H1 (cell line): ENCODE results near the gene SMOC2.

ENCODE experiments used
- EP300 ChIP-seq, 2 experiments: IDR thresholded peaks; 1 replicate in 1 of 2; 2 replicates in 1 of 2; pipeline ENCODE4 v1.6.1; 2011 to 2012; ENCODE audit warnings: low read depth in 2 of 2, low read length in 2 of 2, mild to moderate bottlenecking in 2 of 2, borderline replicate concordance in 1 of 2, inconsistent platforms in 1 of 2, moderate library complexity in 1 of 2
- EZH2 ChIP-seq: fragments of 200-600 bp; sonication (generic); IDR thresholded peaks from 2 replicates; pipeline ENCODE4 v1.7.1; 2012; ENCODE audit warnings: low read depth, mild to moderate bottlenecking, moderate library complexity, low read length, inconsistent platforms; ENCODE audit not compliant: severe bottlenecking
- HDAC2 ChIP-seq, 2 experiments: fragments of 300-600 bp in 1 of 2; sonication (generic) in 1 of 2; IDR thresholded peaks; 2 replicates each; pipeline ENCODE4 v1.6.1; 2011 to 2012; ENCODE audit warnings: low read depth in 2 of 2, low read length in 2 of 2, mild to moderate bottlenecking in 2 of 2, moderate library complexity in 2 of 2, borderline replicate concordance in 1 of 2, inconsistent platforms in 1 of 2
- RXRA ChIP-seq: IDR thresholded peaks from 2 replicates; pipeline ENCODE4 v1.6.1; 2011; ENCODE audit warnings: low read depth, mild to moderate bottlenecking, low read length, moderate library complexity; ENCODE audit not compliant: insufficient read depth
- YY1 ChIP-seq: IDR thresholded peaks from 2 replicates; pipeline ENCODE4 v1.6.1; 2011; ENCODE audit warnings: low read depth, mild to moderate bottlenecking, low read length
- ZNF274 ChIP-seq: IDR thresholded peaks from 2 replicates; pipeline ENCODE4 v1.7.0; 2012; ENCODE audit warnings: low read length, borderline replicate concordance; ENCODE audit errors: extremely low read depth
- TF ChIP-seq, protein P1 (sequence below), 3 experiments: IDR thresholded peaks; 1 replicate in 2 of 3; 2 replicates in 1 of 3; pipeline versions ENCODE4 v1.5.1 to v1.6.1; 2011; ENCODE audit warnings: low read length in 3 of 3, mild to moderate bottlenecking in 3 of 3, inconsistent platforms in 2 of 3, low read depth in 1 of 3, moderate library complexity in 1 of 3; ENCODE audit not compliant: insufficient read depth in 1 of 3; ENCODE audit errors: control extremely low read depth in 1 of 3
- TF ChIP-seq, protein P2 (sequence below): IDR thresholded peaks from 2 replicates; pipeline ENCODE4 v1.6.1; 2012; ENCODE audit warnings: inconsistent platforms
- TF ChIP-seq, protein P3 (sequence below): IDR thresholded peaks from 2 replicates; pipeline ENCODE4 v1.6.1; 2012; ENCODE audit warnings: inconsistent platforms

DNA sequence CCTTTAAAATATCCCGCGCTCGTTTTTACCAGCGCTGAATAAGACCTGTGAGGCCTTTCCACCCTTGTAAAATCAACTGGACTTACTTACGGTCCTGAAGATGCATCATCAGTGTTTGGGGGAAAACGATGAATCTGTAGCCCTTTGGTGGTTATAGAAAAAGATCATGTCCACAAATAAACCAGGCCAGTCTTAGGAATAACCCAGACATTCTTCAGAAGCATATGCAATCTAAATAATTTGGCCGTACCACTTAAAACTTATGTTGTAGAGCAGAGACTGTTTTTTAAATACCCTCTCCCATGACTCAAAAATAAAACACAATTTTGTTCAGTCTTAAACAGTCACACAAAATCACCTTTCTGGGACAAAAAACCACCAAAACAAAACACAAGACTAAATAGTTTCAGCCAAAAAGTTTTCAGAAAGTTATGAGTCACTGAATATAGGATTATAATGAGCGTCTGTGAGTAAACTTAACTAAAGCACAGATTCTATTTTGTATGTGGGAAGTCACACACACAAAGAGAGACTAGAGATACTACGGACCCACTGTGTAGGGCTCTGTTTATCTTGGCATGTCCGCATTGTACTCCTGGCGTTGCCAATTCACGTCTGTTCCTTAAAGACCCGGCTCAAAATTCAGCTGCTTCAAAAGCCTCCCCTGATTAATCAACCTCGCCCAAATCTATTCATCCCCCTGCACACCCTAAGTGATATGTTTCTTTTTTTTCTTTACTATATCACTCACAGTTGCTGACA is 26.5 kb upstream of the SMOC2 start:
- TF ChIP-seq RXRA (no peak), EZH2 (no peak), HDAC2 (IDR thresholded peaks at IDR 0.05; ENCODE audit: borderline replicate concordance in 1 of 2, low read depth in 2 of 2, low read length in 2 of 2) (no peak), YY1 (no peak), ZNF274 (no peak), EP300 (IDR thresholded peaks at IDR 0.05; ENCODE audit: borderline replicate concordance in 1 of 2, low read depth in 2 of 2, low read length in 2 of 2) (no peak)
- TF ChIP-seq, protein P1, sequence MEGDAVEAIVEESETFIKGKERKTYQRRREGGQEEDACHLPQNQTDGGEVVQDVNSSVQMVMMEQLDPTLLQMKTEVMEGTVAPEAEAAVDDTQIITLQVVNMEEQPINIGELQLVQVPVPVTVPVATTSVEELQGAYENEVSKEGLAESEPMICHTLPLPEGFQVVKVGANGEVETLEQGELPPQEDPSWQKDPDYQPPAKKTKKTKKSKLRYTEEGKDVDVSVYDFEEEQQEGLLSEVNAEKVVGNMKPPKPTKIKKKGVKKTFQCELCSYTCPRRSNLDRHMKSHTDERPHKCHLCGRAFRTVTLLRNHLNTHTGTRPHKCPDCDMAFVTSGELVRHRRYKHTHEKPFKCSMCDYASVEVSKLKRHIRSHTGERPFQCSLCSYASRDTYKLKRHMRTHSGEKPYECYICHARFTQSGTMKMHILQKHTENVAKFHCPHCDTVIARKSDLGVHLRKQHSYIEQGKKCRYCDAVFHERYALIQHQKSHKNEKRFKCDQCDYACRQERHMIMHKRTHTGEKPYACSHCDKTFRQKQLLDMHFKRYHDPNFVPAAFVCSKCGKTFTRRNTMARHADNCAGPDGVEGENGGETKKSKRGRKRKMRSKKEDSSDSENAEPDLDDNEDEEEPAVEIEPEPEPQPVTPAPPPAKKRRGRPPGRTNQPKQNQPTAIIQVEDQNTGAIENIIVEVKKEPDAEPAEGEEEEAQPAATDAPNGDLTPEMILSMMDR (IDR thresholded peaks at IDR 0.05; ENCODE audit: control extremely low read depth in 1 of 3, insufficient read depth in 1 of 3, low read depth in 1 of 3, low read length in 3 of 3), result no peak
- TF ChIP-seq, protein P2, sequence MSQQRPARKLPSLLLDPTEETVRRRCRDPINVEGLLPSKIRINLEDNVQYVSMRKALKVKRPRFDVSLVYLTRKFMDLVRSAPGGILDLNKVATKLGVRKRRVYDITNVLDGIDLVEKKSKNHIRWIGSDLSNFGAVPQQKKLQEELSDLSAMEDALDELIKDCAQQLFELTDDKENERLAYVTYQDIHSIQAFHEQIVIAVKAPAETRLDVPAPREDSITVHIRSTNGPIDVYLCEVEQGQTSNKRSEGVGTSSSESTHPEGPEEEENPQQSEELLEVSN, result no peak
- TF ChIP-seq, protein P3, sequence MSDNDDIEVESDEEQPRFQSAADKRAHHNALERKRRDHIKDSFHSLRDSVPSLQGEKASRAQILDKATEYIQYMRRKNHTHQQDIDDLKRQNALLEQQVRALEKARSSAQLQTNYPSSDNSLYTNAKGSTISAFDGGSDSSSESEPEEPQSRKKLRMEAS, result no peak
